ENCODE results near the gene CEMIP. TPM values are rescaled to one million over a fixed set of nuclear protein-coding genes. Genes with fewer than 3 reads are reported as not detected.

CEMIP gene
- total and polyA plus RNA-seq, 2 experiments from 2014 or later, result 0.27 to 2.1 TPM

GRCh38 chr15:80832686-80833085 is 53.5 kb downstream of the CEMIP start:
- no peak for ATAC-seq
- TF ChIP-seq JUNB (IDR thresholded peaks at IDR 0.05; ENCODE audit: unreplicated experiment), result no peak
- no peak for TF ChIP-seq CREB1 (CRISPR knock-in tag; IDR thresholded peaks at IDR 0.05; ENCODE audit: low read depth)
- no peak for TF ChIP-seq ETS1 (IDR thresholded peaks at IDR 0.05)
- TF ChIP-seq CTCF (conservative IDR thresholded peaks at IDR 0.05; ENCODE audit: low read depth in 2 of 2), result no peak
- no peak for TF ChIP-seq ZNF462 (CRISPR knock-in tag; IDR thresholded peaks at IDR 0.05)
- TF ChIP-seq STAT1 (IDR thresholded peaks at IDR 0.05; ENCODE audit: unreplicated experiment), result no peak
- no peak for TF ChIP-seq EZH2 (IDR thresholded peaks at IDR 0.05; ENCODE audit: low read depth, unreplicated experiment)
- TF ChIP-seq EZH2phosphoT487 (IDR thresholded peaks at IDR 0.05; ENCODE audit: unreplicated experiment), result no peak
- TF ChIP-seq ZNF331 (CRISPR knock-in tag; IDR thresholded peaks at IDR 0.05; ENCODE audit: low read depth), result no peak
- no peak for TF ChIP-seq ZNF114 (CRISPR knock-in tag; IDR thresholded peaks at IDR 0.05)
- no peak for TF ChIP-seq POLR2AphosphoS5 (IDR thresholded peaks at IDR 0.05; ENCODE audit: low read depth)
- no peak for TF ChIP-seq REST (IDR thresholded peaks at IDR 0.05; ENCODE audit: unreplicated experiment)
- no peak for TF ChIP-seq NANOG (IDR thresholded peaks at IDR 0.05; ENCODE audit: borderline replicate concordance)
- DNase-seq (ENCODE audit: low spot score), result no peak
- Histone ChIP-seq H3F3A (replicated peaks; ENCODE audit: low read depth) (no peaks in the 10 kb centered on the region), H3K27me3 (ENCODE audit: insufficient read depth) (no peaks in the 10 kb centered on the region), H2AFZ (peak overlapping the region; percentile 44; the same call in 1 of the 2 replicates), H3K4me2 (no peak overlapping the region), H3K79me2 (replicated peaks; ENCODE audit: insufficient read depth) (no peaks in the 10 kb centered on the region), H4K20me1 (replicated peaks; ENCODE audit: insufficient read depth) (no peaks in the 10 kb centered on the region), H3K4me1 (ENCODE audit: insufficient read depth) (peaks cover 34% of the 10 kb centered on the region), H3K9me2 (ENCODE audit: insufficient read depth) (peaks cover 8% of the 10 kb centered on the region), H3K36me3 (ENCODE audit: insufficient read depth) (no peaks in the 10 kb centered on the region), H3K4me3 (no peak overlapping the region), H3K27ac (ENCODE audit: low read depth) (peak overlapping the region; percentile 23; the same call in 1 of the 2 replicates)
- H3K4me3 Mint-ChIP-seq, result no peak overlapping the region
- no peaks in the 10 kb centered on the region; the same call in 2 of the 3 replicates for H3K36me3 Mint-ChIP-seq (ENCODE audit: low read depth)
- H3K9me3 Mint-ChIP-seq, result no peaks in the 10 kb centered on the region
- H3K4me1 Mint-ChIP-seq, result peaks cover 46% of the 10 kb centered on the region
- no peak overlapping the region for H3K27ac Mint-ChIP-seq
- peaks cover 5% of the 10 kb centered on the region for H3K27me3 Mint-ChIP-seq (ENCODE audit: insufficient read depth, low read depth, poor library complexity)
